AG04450 (cell line): ENCODE results near the gene HMX1. TPM values are rescaled to one million over a fixed set of nuclear protein-coding genes. Genes with fewer than 3 reads are reported as not detected.

Source experiments
- CTCF ChIA-PET: fragments of 300-600, 350-600 bp; formaldehyde crosslinking; extraction: SDS; loops from one replicate; lab custom pipeline; 2022; ENCODE audit warnings: antibody characterized with exemption, inconsistent platforms; lab: Charles Lee
- POLR2A ChIA-PET: fragments of 350-600 bp; formaldehyde crosslinking; extraction: SDS; loops from one replicate; lab custom pipeline; 2021; ENCODE audit warnings: antibody characterized with exemption, inconsistent platforms; lab: Yijun Ruan, JAX
- DNase-seq: peaks from one replicate; pipeline ENCODE4 v3.0.0-alpha.2; 2011; ENCODE audit warnings: low read depth, low spot score
- H3K27ac ChIP-seq: one replicate; pipeline ENCODE4 v1.5.1; 2012; ENCODE audit warnings: low read depth, low read length, control low read depth
- H3K27me3 ChIP-seq: one replicate; pipeline ENCODE4 v1.6.0; 2012; ENCODE audit warnings: low read length; ENCODE audit not compliant: control insufficient read depth, insufficient read depth
- H3K4me3 ChIP-seq: 2 replicates; pipeline ENCODE4 v1.5.1; 2011; ENCODE audit warnings: mild to moderate bottlenecking, low read depth, low read length, control low read depth
- H3K9me3 ChIP-seq: 2 replicates; pipeline ENCODE4 v1.5.1; 2012; ENCODE audit warnings: low read length; ENCODE audit not compliant: control insufficient read depth, insufficient read depth
- polyA plus RNA-seq: library from polyadenylated mRNA; depleted of rRNA; stranded (reverse); fragments of >200 nt; gene quantifications from 2 replicates; pipeline ENCODE4 v1.2.3, GENCODE V29; 2011
- TF ChIP-seq, protein P1 (sequence below): IDR thresholded peaks from 2 replicates; pipeline ENCODE4 v1.5.1; 2011; ENCODE audit warnings: low read depth, low read length, control low read depth, inconsistent platforms

HMX1 gene
- polyA plus RNA-seq, 1 experiment, result not detected

DNA sequence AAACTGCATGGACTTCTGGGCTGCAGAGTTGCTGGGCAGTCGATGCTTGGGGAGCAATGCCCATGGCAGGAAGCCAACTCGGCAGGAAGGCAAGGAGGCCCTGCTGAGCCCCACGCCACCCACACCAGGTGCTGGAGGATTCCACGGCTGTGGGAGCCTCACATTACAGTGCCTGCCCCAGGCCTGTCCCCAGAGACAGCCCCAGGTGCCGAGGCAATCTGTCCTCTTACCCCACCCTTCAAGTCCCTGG lies 53.9 kb downstream of the HMX1 start:
- Histone ChIP-seq H3K27ac (no peak overlapping the region), H3K4me3 (no peak overlapping the region), H3K9me3 (peaks cover 27% of the 10 kb centered on the region; the same call in 1 of the 2 replicates), H3K27me3 (no peaks in the 10 kb centered on the region)
- ChIA-PET CTCF (no interaction called here), POLR2A (no interaction called here)
- TF ChIP-seq, protein P1, sequence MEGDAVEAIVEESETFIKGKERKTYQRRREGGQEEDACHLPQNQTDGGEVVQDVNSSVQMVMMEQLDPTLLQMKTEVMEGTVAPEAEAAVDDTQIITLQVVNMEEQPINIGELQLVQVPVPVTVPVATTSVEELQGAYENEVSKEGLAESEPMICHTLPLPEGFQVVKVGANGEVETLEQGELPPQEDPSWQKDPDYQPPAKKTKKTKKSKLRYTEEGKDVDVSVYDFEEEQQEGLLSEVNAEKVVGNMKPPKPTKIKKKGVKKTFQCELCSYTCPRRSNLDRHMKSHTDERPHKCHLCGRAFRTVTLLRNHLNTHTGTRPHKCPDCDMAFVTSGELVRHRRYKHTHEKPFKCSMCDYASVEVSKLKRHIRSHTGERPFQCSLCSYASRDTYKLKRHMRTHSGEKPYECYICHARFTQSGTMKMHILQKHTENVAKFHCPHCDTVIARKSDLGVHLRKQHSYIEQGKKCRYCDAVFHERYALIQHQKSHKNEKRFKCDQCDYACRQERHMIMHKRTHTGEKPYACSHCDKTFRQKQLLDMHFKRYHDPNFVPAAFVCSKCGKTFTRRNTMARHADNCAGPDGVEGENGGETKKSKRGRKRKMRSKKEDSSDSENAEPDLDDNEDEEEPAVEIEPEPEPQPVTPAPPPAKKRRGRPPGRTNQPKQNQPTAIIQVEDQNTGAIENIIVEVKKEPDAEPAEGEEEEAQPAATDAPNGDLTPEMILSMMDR, result no peak
- no peak for DNase-seq

DNA sequence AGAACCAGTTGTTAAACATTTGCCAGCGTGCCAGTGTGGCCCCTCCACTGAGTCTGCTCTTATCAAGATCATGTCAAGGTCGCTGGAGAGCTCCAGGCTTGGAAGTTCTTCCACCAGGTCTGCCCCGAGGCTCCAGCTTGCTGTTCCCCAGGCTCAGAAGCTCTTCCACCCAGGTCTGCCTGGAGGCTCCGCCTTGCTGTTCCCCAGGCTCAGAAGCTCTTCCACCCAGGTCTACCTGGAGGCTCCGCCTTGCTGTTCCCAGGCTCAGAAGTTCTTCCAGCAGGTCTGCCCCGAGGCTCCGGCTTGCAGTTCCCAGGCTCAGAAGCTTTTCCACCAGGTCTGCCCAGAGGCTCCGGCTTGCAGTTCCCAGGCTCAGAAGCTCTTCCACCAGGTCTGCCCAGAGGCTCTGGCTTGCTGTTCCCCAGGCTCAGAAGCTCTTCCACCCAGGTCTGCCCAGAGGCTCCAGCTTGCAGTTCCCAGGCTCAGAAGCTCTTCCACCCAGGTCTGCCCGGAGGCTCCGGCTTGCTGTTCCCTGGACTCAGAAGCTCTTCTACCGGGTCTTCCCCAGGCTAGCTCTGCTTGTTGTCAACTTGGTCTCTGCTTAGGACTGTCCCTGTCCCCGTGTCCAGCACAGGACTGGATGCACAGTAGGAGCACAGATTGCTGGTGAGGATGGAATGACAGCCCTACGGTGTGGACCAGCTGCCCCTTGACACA lies 54.4 kb downstream of the HMX1 start:
- TF ChIP-seq, protein P1, result no peak
- no peak for DNase-seq
- ChIA-PET POLR2A (no interaction called here), CTCF (interaction anchor here (0.6 kb wide), 1 partner anchor 40 kb away, joined by 6 read pairs; no protein-coding TSS in a partner anchor)
- no peak overlapping the region for H3K4me3 ChIP-seq
- no peak overlapping the region for H3K27ac ChIP-seq
- peaks cover 27% of the 10 kb centered on the region; the same call in 1 of the 2 replicates for H3K9me3 ChIP-seq
- H3K27me3 ChIP-seq, result no peaks in the 10 kb centered on the region
